HG03045 (cell line): ENCODE data around the gene CNFN.

Source experiments
- ATAC-seq: cut with Tn5 transposase; IDR thresholded peaks from one replicate; pipeline ENCODE4 v1.9.1; 2021; ENCODE audit warnings: mild to moderate bottlenecking, moderate library complexity; ENCODE audit not compliant: unreplicated experiment

Gene CNFN

GRCh38 chr19:42376177-42376555 is 13.9 kb downstream of the CNFN start:
- ATAC-seq = no peak

- no peak for ATAC-seq
Observed at GRCh38 chr19:42375415-42376176, 14.5 kb downstream of the CNFN start.

- ATAC-seq = no peak
Observed at GRCh38 chr19:42374826-42375376, 15.2 kb downstream of the CNFN start.

- no peak for ATAC-seq
Observed at GRCh38 chr19:42370626-42371175, 19.4 kb downstream of the CNFN start.

- ATAC-seq = no peak
Observed at GRCh38 chr19:42370068-42370520, 20.0 kb downstream of the CNFN start.

- no peak for ATAC-seq
Observed at GRCh38 chr19:42369433-42370067, 20.5 kb downstream of the CNFN start.

GRCh38 chr19:42368765-42369164 is 21.3 kb downstream of the CNFN start:
- ATAC-seq = no peak

- no peak for ATAC-seq
Observed at GRCh38 chr19:42368360-42368759, 21.7 kb downstream of the CNFN start.

- ATAC-seq = no peak
Observed at GRCh38 chr19:42367929-42368328, 22.2 kb downstream of the CNFN start.

GRCh38 chr19:42366673-42367072 is 23.4 kb downstream of the CNFN start:
- ATAC-seq = no peak

GRCh38 chr19:42363614-42364346 is 26.3 kb downstream of the CNFN start:
- no peak for ATAC-seq

GRCh38 chr19:42362891-42363440 is 27.1 kb downstream of the CNFN start:
- ATAC-seq = no peak

- no peak for ATAC-seq
Observed at GRCh38 chr19:42362342-42362741, 27.8 kb downstream of the CNFN start.

GRCh38 chr19:42361545-42361910 is 28.6 kb downstream of the CNFN start:
- ATAC-seq = no peak

GRCh38 chr19:42360787-42361544 is 29.1 kb downstream of the CNFN start:
- no peak for ATAC-seq

GRCh38 chr19:42357290-42357689 is 32.8 kb downstream of the CNFN start:
- no peak for ATAC-seq

GRCh38 chr19:42356686-42357085 is 33.4 kb downstream of the CNFN start:
- ATAC-seq = no peak

- no peak for ATAC-seq
Observed at GRCh38 chr19:42355896-42356295, 34.2 kb downstream of the CNFN start.

- ATAC-seq = no peak
Observed at GRCh38 chr19:42353341-42354015, 36.6 kb downstream of the CNFN start.
